H9 (cell line): ENCODE results near the gene ST6GALNAC1. TPM values are rescaled to one million over a fixed set of nuclear protein-coding genes. Genes with fewer than 3 reads are reported as not detected.

ENCODE experiments used
- DNase-seq: peaks from one replicate; pipeline ENCODE4 v3.0.0-alpha.2; 2017
- H2AFZ ChIP-seq: one replicate; pipeline ENCODE4 v1.6.1; 2013; ENCODE audit warnings: mild to moderate bottlenecking, low read length, control low read depth, moderate library complexity
- H2AK5ac ChIP-seq: 2 replicates; pipeline ENCODE4 v1.6.1; 2013; ENCODE audit warnings: low read length, control low read depth, mixed read lengths; ENCODE audit not compliant: insufficient read length
- H2BK120ac ChIP-seq: one replicate; pipeline ENCODE4 v1.6.1; 2013; ENCODE audit warnings: low read depth, mild to moderate bottlenecking, low read length, control low read depth, inconsistent platforms; ENCODE audit not compliant: poor library complexity, severe bottlenecking
- H2BK12ac ChIP-seq: 2 replicates; pipeline ENCODE4 v1.6.1; 2013; ENCODE audit warnings: low read length, control low read depth, mixed read lengths, low read depth; ENCODE audit not compliant: insufficient read length
- H2BK15ac ChIP-seq: 2 replicates; pipeline ENCODE4 v1.6.1; 2013; ENCODE audit warnings: low read depth, low read length, control low read depth
- H2BK20ac ChIP-seq: one replicate; pipeline ENCODE4 v1.6.1; 2013; ENCODE audit warnings: low read depth, mild to moderate bottlenecking, low read length, control low read depth, inconsistent platforms; ENCODE audit not compliant: poor library complexity, severe bottlenecking
- H2BK5ac ChIP-seq: 2 replicates; pipeline ENCODE4 v1.6.1; 2013; ENCODE audit warnings: low read length, control low read depth, mixed read lengths; ENCODE audit not compliant: insufficient read length
- H3K14ac ChIP-seq: 2 replicates; pipeline ENCODE4 v1.6.1; 2013; ENCODE audit warnings: low read length, control low read depth; ENCODE audit not compliant: insufficient read depth
- H3K18ac ChIP-seq: 2 replicates; pipeline ENCODE4 v1.6.1; 2013; ENCODE audit warnings: low read depth, mild to moderate bottlenecking, mixed read lengths, low read length, control low read depth; ENCODE audit not compliant: insufficient read length
- H3K23ac ChIP-seq: 2 replicates; pipeline ENCODE4 v1.6.1; 2013; ENCODE audit warnings: low read length, control low read depth, mixed read lengths, low read depth; ENCODE audit not compliant: insufficient read length
- H3K23me2 ChIP-seq: 2 replicates; pipeline ENCODE4 v1.6.1; 2013; ENCODE audit warnings: low read depth, mild to moderate bottlenecking, mixed read lengths, low read length, control low read depth; ENCODE audit not compliant: insufficient read length, poor library complexity, severe bottlenecking
- H3K27ac ChIP-seq: 2 replicates; pipeline ENCODE4 v1.5.1; 2013; ENCODE audit warnings: low read length, control low read depth, mixed read lengths, low read depth; ENCODE audit not compliant: insufficient read length
- H3K27me3 ChIP-seq: 2 replicates; pipeline ENCODE4 v1.6.1; 2013; ENCODE audit warnings: low read length, control low read depth, inconsistent platforms; ENCODE audit not compliant: insufficient read depth
- H3K4ac ChIP-seq: 2 replicates; pipeline ENCODE4 v1.6.1; 2013; ENCODE audit warnings: low read depth, mild to moderate bottlenecking, control low read depth, inconsistent platforms, low read length, moderate library complexity
- H3K4me1 ChIP-seq: 2 replicates; pipeline ENCODE4 v1.6.1; 2013; ENCODE audit warnings: low read length, control low read depth, inconsistent platforms; ENCODE audit not compliant: insufficient read depth
- H3K4me2 ChIP-seq: 2 replicates; pipeline ENCODE4 v1.6.1; 2013; ENCODE audit warnings: low read length, control low read depth, mixed read lengths; ENCODE audit not compliant: insufficient read length, insufficient read depth
- H3K56ac ChIP-seq: 2 replicates; pipeline ENCODE4 v1.6.1; 2013; ENCODE audit warnings: low read depth, mild to moderate bottlenecking, mixed read lengths, low read length, control low read depth; ENCODE audit not compliant: insufficient read length
- H3K79me1 ChIP-seq: 2 replicates; pipeline ENCODE4 v1.6.1; 2013; ENCODE audit warnings: low read depth, mild to moderate bottlenecking, moderate library complexity, low read length, control low read depth, inconsistent platforms; ENCODE audit not compliant: insufficient read depth, poor library complexity, severe bottlenecking
- H3K79me2 ChIP-seq: 2 replicates; pipeline ENCODE4 v1.6.1; 2013; ENCODE audit warnings: low read length, control low read depth, inconsistent platforms; ENCODE audit not compliant: insufficient read depth
- H3K9ac ChIP-seq: 2 replicates; pipeline ENCODE4 v1.6.1; 2013; ENCODE audit warnings: low read length, control low read depth, mixed read lengths; ENCODE audit not compliant: insufficient read length; ENCODE audit errors: extremely low read depth
- H3K9me3 ChIP-seq: one replicate; pipeline ENCODE4 v1.6.1; 2013; ENCODE audit warnings: low read depth, low read length, inconsistent platforms; ENCODE audit not compliant: control insufficient read depth
- H3T11ph ChIP-seq: one replicate; pipeline ENCODE4 v1.6.1; 2013; ENCODE audit warnings: mild to moderate bottlenecking, low read length, control low read depth, inconsistent platforms
- H4K20me1 ChIP-seq: one replicate; pipeline ENCODE4 v1.6.1; 2013; ENCODE audit not compliant: control insufficient read depth, insufficient read length, insufficient read depth
- H4K5ac ChIP-seq: 2 replicates; pipeline ENCODE4 v1.6.1; 2013; ENCODE audit warnings: low read depth, mild to moderate bottlenecking, mixed read lengths, low read length, control low read depth; ENCODE audit not compliant: insufficient read length
- H4K8ac ChIP-seq: replicated peaks from 2 replicates; pipeline ENCODE4 v1.6.1; 2013; ENCODE audit warnings: low read length, control low read depth, mixed read lengths, low read depth; ENCODE audit not compliant: insufficient read length
- H4K91ac ChIP-seq: 2 replicates; pipeline ENCODE4 v1.6.1; 2013; ENCODE audit warnings: low read depth, mild to moderate bottlenecking, moderate library complexity, mixed read lengths, low read length, control low read depth; ENCODE audit not compliant: insufficient read length
- H3K27ac Mint-ChIP-seq, 3 experiments: 2 replicates in 2 of 3; 3 replicates in 1 of 3; pipeline ENCODE4 v1.8.0; 2020 to 2021; ENCODE audit warnings: mixed read lengths in 3 of 3, mild to moderate bottlenecking in 1 of 3, moderate library complexity in 1 of 3
- H3K27me3 Mint-ChIP-seq: 2 replicates; pipeline ENCODE4 v1.8.0; 2021; ENCODE audit warnings: low read depth, mild to moderate bottlenecking, moderate library complexity, mixed read lengths
- H3K36me3 Mint-ChIP-seq, 3 experiments: 2 replicates in 2 of 3; 3 replicates in 1 of 3; pipeline ENCODE4 v1.8.0; 2020 to 2021; ENCODE audit warnings: low read depth in 3 of 3, mixed read lengths in 3 of 3; ENCODE audit not compliant: insufficient read depth in 1 of 3
- H3K4me1 Mint-ChIP-seq, 2 experiments: 2 replicates each; pipeline ENCODE4 v1.8.0; 2020; ENCODE audit warnings: mixed read lengths in 2 of 2
- H3K4me3 Mint-ChIP-seq, 2 experiments: 2 replicates in 1 of 2; 3 replicates in 1 of 2; pipeline ENCODE4 v1.8.0; 2020 to 2021; ENCODE audit warnings: mild to moderate bottlenecking in 2 of 2, mixed read lengths in 2 of 2, moderate library complexity in 1 of 2
- H3K9me3 Mint-ChIP-seq, 2 experiments: 2 replicates in 1 of 2; 3 replicates in 1 of 2; pipeline ENCODE4 v1.8.0; 2020; ENCODE audit warnings: mild to moderate bottlenecking in 2 of 2, mixed read lengths in 2 of 2, moderate library complexity in 1 of 2
- CTCF ChIP-seq: fragments of 200-600 bp; sonication (generic); conservative IDR thresholded peaks from 3 replicates; pipeline ENCODE4 v1.8.0; 2021; ENCODE audit warnings: antibody characterized with exemption, mild to moderate bottlenecking
- WGBS: extraction: QIAGEN DNeasy Blood & Tissue Kit; methylation state at CpG from one replicate; pipeline ENCODE4 v1.1.7; 2013; ENCODE audit warnings: missing lambda C conversion rate, low lambda C conversion rate, mixed read lengths; ENCODE audit not compliant: insufficient read length; ENCODE audit errors: extremely low coverage; 5-methylcytosine and 5-hydroxymethylcytosine counted together
- total RNA-seq: library from RNA; stranded (reverse); gene quantifications from 2 replicates; pipeline ENCODE4 v1.2.1, GENCODE V29; 2021

ST6GALNAC1 gene
- total RNA-seq, 1 experiment from 2014 or later = not detected

GRCh38 chr17:76640550-76641380, 2.8 kb downstream of the ST6GALNAC1 start:
- Histone ChIP-seq H3K4me1 (peaks cover 2% of the 10 kb centered on the region; the same call in 1 of the 2 replicates), H3K23me2 (no peaks in the 10 kb centered on the region), H3K4ac (no peak overlapping the region), H3K4me2 (no peak overlapping the region), H4K8ac (no peak overlapping the region), H3K9me3 (no peaks in the 10 kb centered on the region), H2BK15ac (no peak overlapping the region), H3K9ac (no peak overlapping the region), H4K20me1 (no peaks in the 10 kb centered on the region), H3K18ac (no peak overlapping the region), H2BK12ac (no peak overlapping the region), H3K23ac (no peak overlapping the region), H3T11ph (no peak overlapping the region), H3K79me1 (no peaks in the 10 kb centered on the region), H2BK5ac (no peak overlapping the region), H4K5ac (no peak overlapping the region), H3K79me2 (no peaks in the 10 kb centered on the region), H3K56ac (no peak overlapping the region), H3K14ac (no peak overlapping the region), H3K27ac (no peak overlapping the region), H3K27me3 (no peaks in the 10 kb centered on the region), H2BK120ac (no peak overlapping the region), H4K91ac (no peak overlapping the region), H2AK5ac (no peak overlapping the region), H2AFZ (no peak overlapping the region), H2BK20ac (no peak overlapping the region)
- Mint-ChIP-seq H3K27me3 (peaks cover 1% of the 10 kb centered on the region), H3K9me3 (no peaks in the 10 kb centered on the region), H3K4me1 (peaks cover 15 to 28% of the 10 kb centered on the region in 2 experiments), H3K27ac (no peak overlapping the region; a peak in 1 of 7 replicates), H3K4me3 (no peak overlapping the region), H3K36me3 (no peaks in the 10 kb centered on the region)
- no peak for DNase-seq
- no CpG with 5 or more reads among the region's 6 CpGs for WGBS
- TF ChIP-seq CTCF = no peak
